GM21390 (cell line): Measurements from ENCODE around the gene UBAC2.

Experiments
- ATAC-seq: cut with Tn5 transposase; IDR thresholded peaks from one replicate; pipeline ENCODE4 v1.9.1; 2021; ENCODE audit not compliant: unreplicated experiment

The UBAC2 gene

DNA sequence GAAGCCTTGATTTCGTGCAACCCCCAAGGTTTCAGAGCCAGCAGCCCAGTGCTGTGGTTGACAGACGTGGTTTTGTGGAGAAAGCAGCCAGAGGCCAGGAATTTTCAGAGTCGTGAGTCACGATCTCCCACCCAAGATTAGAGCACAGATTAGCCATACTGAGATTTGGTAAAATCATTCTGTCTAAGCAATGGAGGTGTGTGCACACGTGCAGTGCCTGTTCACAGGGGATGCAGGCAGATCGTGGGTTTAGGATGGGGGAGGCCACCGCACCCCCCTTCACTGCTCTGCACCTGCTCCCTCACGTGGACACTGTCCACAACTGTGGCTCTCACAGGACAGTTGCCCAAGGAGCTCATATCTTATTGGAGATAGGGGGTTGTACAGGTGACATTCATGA lies 153.2 kb downstream of the UBAC2 start:
- ATAC-seq, result no peak

DNA sequence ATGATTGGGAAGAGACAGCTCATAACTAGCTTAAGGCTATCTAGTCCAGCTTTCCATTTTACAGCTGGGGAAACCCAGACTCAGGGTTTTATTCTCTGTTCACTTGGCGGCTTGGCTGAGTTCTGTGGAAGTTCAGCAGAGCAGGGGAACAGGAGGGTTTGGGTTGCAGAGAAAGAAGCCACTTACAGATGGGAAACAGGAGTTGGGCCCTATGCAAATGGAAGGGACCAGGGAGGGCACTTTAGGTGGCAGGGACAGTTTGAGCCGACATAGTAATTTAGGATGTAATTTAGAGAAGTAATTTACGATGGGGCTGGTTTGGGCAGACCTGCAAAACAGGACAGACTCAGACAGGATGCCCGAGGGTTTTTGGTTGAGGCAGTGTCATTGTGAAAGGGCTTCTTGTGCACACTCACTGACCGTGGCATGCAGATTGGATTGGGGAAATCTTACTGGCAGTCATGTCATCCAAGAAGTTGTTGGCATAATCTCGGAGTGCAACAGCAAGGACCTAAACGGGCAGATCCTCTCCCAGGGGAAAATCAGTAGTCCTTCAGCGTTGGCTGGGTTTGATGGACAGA lies 153.8 kb downstream of the UBAC2 start:
- ATAC-seq, result no peak

GRCh38 chr13:99355267-99356011 lies 154.8 kb downstream of the UBAC2 start:
- no peak for ATAC-seq

DNA sequence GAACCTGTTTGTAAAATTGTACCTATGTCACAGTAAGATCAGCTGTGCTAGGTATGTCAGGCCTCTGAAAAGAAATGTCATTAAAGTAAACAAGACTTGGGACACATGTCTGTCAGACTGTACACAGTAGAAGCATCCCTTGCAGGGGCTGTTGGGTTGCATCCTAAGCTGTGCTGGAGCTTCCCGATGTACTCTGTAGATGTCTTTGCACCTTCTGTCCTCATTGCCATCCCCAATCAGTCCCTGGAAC lies 155.3 kb downstream of the UBAC2 start:
- ATAC-seq, result no peak

DNA sequence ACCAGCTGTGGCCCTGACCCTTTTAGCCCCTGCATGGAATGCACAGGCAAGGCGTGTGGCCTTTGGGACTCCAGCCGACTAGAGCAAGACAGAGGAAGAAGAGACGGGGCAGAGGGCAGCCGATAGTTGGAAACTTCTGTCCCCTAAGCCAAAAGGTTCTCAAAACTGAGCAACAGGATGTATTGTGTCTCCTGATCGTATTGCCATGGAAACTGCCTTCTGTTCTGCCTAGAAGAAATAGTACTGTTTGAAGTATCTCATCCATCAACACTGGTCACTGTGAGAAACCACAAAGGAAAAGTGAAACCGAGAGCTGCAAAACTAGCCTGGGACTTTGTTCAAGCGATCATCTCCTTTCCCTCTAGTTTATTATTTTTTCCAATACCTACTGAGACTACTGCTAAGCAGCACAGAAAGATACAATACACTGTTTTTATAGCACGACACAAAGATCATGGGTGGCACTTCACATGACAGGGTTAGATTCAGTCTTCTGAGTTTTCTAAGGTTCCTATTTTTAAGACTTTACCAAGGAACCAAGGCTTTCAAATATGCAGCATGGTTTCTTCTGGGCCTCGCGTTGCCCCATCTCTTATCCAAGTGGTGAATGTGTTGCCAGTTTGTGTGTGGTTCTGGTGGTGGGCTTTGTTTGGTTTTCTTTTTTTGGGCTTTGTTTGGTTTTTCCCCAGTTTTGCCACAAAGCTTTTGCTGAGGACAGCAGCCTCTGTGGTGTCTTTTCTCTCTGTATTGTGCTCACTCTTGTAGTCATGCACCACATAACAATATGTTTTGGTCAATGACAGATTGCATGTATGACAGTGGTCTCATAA lies 155.8 kb downstream of the UBAC2 start:
- ATAC-seq, result peak; percentile 58

DNA sequence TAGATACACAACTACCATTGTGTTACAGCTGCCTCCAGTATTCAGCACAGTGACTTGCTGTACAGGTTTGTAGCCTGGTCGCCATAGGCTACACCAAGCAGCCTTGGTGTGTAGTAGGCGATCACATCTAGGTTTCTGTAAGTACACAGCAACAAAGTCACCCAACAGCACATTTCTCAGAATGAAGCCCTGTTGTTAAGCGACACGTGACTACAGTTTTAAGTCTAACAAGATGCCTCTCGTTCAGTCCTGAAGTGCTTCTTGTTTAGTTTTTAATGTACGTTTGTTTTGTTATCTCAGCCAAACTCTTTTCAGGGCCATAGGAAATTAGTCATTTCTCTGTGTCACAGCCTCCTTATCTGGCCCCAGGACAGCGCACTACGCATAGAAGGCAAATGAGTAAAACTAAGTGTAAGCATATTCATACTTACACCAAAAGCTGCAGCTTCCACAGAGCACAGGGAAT lies 156.5 kb downstream of the UBAC2 start:
- peak; percentile 32 for ATAC-seq

DNA sequence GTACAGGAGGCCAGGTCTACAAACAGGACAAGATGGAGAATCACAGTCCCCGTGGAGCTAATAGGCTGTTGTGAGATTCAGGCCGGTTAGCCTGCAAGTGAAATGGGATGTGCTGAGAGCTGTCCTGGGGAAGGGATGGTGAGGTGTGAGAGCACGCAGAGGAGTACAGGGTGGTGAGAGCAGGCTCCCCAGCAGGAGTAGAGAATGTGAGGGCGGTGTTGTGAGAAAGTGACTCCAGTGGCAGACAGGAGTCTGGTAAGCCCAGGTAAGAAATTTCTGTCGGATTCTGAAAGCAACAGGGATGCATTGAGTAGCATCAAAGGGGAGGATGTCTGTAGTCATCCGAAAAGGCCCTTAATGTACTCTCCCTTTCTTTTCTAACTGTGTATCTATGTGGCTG lies 157.3 kb downstream of the UBAC2 start:
- no peak for ATAC-seq

DNA sequence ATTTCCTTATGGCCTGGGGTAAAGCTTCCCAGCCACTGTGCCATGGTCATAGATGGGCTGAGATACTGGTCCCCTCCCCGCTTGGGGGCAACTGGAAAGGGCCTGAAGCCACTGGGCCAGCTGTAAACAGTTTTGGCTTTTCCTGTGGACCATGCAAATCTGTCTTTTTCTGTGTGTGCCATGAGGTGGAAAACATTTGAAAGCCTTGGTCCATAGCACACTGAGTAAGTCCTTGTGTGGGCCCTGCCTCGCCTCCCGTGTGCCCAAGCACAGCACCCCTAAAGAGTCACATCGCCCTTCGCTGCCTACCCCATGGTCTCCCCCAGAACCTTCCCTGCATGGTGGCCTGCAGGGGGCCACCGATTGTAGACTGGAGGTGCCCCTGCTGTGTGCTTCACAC lies 158.9 kb downstream of the UBAC2 start:
- ATAC-seq, result no peak

- ATAC-seq, result no peak
Measured at GRCh38 chr13:99360696-99361095, 160.0 kb downstream of the UBAC2 start.

- no peak for ATAC-seq
Measured at GRCh38 chr13:99361197-99361596, 160.5 kb downstream of the UBAC2 start.

DNA sequence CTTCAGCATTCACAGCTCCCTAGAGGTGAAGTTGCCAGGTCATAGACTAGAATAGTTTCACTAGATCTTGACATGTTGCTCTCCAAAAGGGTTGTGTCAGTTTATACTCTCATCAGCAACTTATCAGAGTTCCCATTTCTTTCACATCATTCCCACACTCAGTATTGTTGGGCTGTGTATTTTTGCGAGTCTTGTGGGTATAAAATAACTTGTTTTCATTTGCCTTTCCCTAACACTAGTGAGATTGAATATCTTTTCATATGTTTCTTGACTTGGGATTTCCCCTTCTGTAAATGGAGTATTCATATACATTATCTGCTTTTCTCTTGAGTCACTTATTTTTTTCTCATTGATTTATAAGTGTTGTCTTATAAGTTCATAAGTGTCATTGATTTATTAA lies 161.7 kb downstream of the UBAC2 start:
- no peak for ATAC-seq

GRCh38 chr13:99363391-99363790 lies 162.7 kb downstream of the UBAC2 start:
- ATAC-seq, result no peak

- peak; percentile 46 for ATAC-seq
Measured at GRCh38 chr13:99363949-99364348, 163.3 kb downstream of the UBAC2 start.

GRCh38 chr13:99366075-99366987 lies 165.7 kb downstream of the UBAC2 start:
- ATAC-seq, result peak; percentile 48

- ATAC-seq, result no peak
Measured at GRCh38 chr13:99367106-99367616, 166.5 kb downstream of the UBAC2 start.

GRCh38 chr13:99367663-99368448 lies 167.2 kb downstream of the UBAC2 start:
- ATAC-seq, result no peak

- ATAC-seq, result no peak
Measured at GRCh38 chr13:99370481-99371275, 170.0 kb downstream of the UBAC2 start.

DNA sequence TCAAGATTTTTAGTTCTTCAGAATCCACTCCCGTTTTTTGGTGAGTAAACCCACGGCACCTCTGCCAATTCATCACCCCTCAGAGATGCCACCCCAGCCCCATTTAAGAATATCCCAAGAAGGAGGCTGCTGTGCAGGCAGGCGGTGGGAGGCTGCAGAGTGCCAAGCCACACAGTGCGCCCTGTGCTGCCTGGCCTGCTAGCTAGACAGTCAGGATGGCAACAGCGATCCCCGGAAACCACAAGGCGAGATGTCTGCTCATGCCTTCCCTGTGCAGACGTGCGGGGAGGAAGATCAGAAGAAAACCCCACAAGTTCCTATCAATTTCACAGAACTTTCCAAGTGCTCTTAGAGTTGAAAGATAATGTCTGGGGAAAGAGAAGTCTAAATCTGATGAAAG lies 171.3 kb downstream of the UBAC2 start:
- no peak for ATAC-seq

- no peak for ATAC-seq
Measured at GRCh38 chr13:99373436-99373835, 172.8 kb downstream of the UBAC2 start.
